ENCODE results near the gene ATP6V0D1.

The ATP6V0D1 gene

DNA sequence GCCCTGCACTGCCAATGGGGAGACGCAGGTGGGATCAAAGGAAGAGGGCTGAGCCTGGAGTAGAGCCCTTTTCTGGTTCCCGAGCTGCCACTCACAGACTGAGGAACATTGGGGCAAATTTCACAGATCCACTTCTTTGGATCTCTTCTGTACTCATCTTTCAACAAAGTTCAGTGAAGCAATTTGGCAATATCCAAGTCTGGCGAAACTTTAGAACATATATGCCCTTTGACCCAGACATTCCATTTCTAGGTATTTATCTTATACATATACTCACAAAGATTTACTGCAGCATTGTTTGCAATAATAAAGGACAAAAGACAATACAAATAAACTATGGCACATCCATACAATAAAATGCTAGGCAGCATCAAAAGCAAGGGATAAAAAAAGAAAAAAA lies 69.6 kb downstream of the ATP6V0D1 start:
- peaks cover 23% of the 10 kb centered on the region for H3K27me3 Mint-ChIP-seq (ENCODE audit: low read depth, poor library complexity)
- H3K9me3 Mint-ChIP-seq = no peaks in the 10 kb centered on the region
- H3K27ac Mint-ChIP-seq = no peak overlapping the region
- TF ChIP-seq, protein P1, sequence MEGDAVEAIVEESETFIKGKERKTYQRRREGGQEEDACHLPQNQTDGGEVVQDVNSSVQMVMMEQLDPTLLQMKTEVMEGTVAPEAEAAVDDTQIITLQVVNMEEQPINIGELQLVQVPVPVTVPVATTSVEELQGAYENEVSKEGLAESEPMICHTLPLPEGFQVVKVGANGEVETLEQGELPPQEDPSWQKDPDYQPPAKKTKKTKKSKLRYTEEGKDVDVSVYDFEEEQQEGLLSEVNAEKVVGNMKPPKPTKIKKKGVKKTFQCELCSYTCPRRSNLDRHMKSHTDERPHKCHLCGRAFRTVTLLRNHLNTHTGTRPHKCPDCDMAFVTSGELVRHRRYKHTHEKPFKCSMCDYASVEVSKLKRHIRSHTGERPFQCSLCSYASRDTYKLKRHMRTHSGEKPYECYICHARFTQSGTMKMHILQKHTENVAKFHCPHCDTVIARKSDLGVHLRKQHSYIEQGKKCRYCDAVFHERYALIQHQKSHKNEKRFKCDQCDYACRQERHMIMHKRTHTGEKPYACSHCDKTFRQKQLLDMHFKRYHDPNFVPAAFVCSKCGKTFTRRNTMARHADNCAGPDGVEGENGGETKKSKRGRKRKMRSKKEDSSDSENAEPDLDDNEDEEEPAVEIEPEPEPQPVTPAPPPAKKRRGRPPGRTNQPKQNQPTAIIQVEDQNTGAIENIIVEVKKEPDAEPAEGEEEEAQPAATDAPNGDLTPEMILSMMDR (IDR thresholded peaks at IDR 0.05) = no peak
- peaks cover 28% of the 10 kb centered on the region for H3K4me1 Mint-ChIP-seq
- no peak overlapping the region for H3K4me3 Mint-ChIP-seq
- DNase-seq = no peak
- H3K36me3 Mint-ChIP-seq (ENCODE audit: low read depth) = peaks cover 4% of the 10 kb centered on the region

DNA sequence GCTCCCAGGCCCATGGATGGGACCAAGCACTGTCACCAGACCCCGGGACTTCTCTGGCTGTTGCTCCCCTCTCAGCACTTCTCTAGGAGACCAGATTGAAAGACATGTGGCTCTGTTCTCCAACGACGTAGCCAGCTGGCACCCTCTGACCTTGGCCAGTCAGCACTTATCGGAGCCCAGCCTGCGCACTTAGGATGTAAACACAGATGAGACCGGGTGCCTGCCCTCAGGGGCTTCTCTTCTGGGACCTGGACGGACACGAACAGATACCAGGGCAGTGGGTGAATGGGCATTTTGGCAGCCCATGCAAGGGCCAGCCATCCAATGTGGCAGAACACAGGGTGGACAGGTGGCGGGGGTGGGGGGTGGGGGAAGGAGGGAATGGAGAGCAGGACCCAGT lies 71.3 kb downstream of the ATP6V0D1 start:
- H3K27me3 Mint-ChIP-seq (ENCODE audit: low read depth, poor library complexity) = peaks cover 18% of the 10 kb centered on the region
- DNase-seq = no peak
- no peaks in the 10 kb centered on the region for H3K36me3 Mint-ChIP-seq (ENCODE audit: low read depth)
- H3K9me3 Mint-ChIP-seq = no peaks in the 10 kb centered on the region
- H3K4me3 Mint-ChIP-seq = no peak overlapping the region
- TF ChIP-seq, protein P1 (IDR thresholded peaks at IDR 0.05) = no peak
- peaks cover 21% of the 10 kb centered on the region for H3K4me1 Mint-ChIP-seq
- H3K27ac Mint-ChIP-seq = no peak overlapping the region

DNA sequence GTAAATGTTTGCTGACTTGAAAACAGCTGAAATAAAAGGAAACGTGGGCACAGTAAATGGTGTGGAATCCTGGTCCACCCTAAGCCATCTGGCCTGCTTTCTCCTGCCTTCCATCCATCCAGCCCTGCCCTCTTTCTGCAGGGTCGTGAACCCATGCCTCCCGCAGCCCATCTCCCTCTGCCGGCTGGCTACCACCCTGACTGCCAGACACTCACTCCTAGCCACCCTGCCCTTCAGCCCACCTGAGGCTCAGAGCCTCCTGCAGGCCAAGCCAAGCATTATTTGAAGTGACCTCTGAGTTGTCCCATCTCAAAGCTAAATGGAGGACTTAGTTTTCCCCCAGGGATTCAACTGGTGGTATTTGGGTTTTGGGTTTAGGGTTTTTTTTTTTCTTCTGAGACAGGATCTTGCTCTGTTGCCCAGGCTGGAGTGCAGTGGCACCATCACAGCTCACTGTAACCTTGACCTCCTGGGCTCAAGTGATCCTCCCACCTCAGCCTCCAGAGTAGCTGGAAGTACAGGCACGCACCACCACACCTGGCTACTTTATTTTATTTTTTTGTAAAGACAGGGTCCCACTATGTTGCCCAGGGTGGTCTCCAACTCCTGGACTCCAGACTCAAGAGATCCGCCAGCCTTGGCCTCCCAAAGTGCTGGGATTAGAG lies 73.0 kb downstream of the ATP6V0D1 start:
- Mint-ChIP-seq H3K27ac (no peak overlapping the region), H3K36me3 (ENCODE audit: low read depth) (no peaks in the 10 kb centered on the region), H3K27me3 (ENCODE audit: low read depth, poor library complexity) (peaks cover 18% of the 10 kb centered on the region), H3K9me3 (no peaks in the 10 kb centered on the region), H3K4me3 (no peak overlapping the region), H3K4me1 (peaks cover 11% of the 10 kb centered on the region)
- DNase-seq = no peak
- TF ChIP-seq, protein P1 (IDR thresholded peaks at IDR 0.05) = no peak

DNA sequence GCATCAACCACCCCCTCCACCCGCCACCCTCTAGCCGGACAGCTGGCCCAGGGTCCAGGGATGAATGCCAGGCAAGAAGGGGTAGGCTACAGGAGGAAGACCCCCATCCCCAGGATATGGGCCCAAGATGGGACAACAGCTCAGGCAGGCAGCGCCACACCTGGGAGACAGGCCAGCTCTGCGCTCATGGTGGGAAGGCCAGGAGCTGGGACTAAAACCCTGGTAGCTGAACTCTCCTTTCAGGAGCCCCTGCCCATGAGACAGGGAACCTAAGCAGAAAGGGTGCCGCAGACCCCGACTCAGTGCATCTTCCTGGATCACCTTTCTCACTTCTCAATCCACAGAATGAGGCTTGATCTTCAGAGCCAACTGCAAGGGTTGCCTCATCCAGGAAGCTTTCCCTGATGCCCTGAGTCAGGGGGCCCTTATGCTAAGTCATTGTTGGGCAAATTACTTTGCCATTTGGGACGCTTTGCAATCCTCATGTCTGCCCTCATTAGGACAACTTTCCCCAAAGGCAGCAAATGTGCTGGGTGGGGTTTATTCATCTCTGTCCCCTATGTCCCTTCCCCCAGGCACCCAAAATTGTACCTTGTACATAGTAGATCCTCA lies 73.7 kb downstream of the ATP6V0D1 start:
- TF ChIP-seq, protein P1 (IDR thresholded peaks at IDR 0.05) = no peak
- no peak for DNase-seq
- H3K4me3 Mint-ChIP-seq = no peak overlapping the region
- no peak overlapping the region for H3K27ac Mint-ChIP-seq
- peaks cover 17% of the 10 kb centered on the region for H3K27me3 Mint-ChIP-seq (ENCODE audit: low read depth, poor library complexity)
- H3K36me3 Mint-ChIP-seq (ENCODE audit: low read depth) = no peaks in the 10 kb centered on the region
- no peaks in the 10 kb centered on the region for H3K9me3 Mint-ChIP-seq
- H3K4me1 Mint-ChIP-seq = peaks cover 15% of the 10 kb centered on the region

DNA sequence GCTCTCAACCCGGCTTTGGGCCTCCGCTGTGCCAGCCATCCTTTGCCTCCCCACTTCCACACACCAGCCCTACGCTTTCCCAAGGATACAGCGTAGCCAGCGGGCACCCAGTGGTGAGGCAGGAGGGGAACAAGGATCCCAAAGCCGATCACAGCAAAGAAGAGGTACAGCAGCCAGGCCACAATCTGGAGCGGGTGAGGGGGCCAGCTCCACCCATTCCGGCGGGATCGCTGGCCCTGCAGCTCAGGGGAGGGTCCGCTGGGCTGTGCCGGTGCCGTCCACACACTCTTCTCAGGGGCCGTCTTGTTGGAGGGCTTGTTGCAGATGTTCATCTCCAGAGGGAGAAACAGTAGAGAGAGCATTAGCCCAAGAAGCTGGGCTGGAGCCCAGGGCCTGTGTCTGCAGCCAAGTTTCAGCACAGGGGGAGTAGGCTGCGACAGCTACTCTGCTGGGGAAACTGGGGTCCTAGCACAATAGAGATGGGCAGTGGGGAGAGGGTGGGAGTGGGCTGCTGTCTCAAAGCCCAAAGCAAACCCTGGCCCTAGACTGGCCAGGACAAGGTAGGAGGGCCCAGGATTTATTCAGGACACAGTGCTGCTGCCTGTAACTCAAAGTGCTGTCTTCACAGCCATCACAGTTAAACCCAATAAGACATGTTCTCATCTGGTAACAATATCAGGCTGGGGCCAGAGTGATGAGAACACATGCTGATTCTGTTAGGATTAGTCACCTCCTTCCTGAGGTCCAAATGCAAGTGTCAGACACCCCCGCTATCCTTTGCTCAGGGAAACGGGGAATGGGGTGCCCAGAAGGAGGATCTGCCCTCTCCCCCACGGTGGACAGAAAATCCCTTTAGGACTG lies 74.6 kb downstream of the ATP6V0D1 start:
- no peak for DNase-seq
- no peaks in the 10 kb centered on the region for H3K9me3 Mint-ChIP-seq
- no peaks in the 10 kb centered on the region for H3K36me3 Mint-ChIP-seq (ENCODE audit: low read depth)
- H3K27ac Mint-ChIP-seq = no peak overlapping the region
- H3K27me3 Mint-ChIP-seq (ENCODE audit: low read depth, poor library complexity) = peaks cover 12% of the 10 kb centered on the region
- TF ChIP-seq, protein P1 (IDR thresholded peaks at IDR 0.05) = no peak
- H3K4me1 Mint-ChIP-seq = peaks cover 22% of the 10 kb centered on the region
- no peak overlapping the region for H3K4me3 Mint-ChIP-seq

All from nephron progenitor cell (in vitro differentiated cells).